GM21576 (cell line): ENCODE results near the gene MOGAT1.

Experiments used
- ATAC-seq: cut with Tn5 transposase; IDR thresholded peaks from one replicate; pipeline ENCODE4 v1.9.1; 2021; ENCODE audit warnings: mild to moderate bottlenecking, moderate library complexity; ENCODE audit not compliant: unreplicated experiment

The MOGAT1 gene, protein sequence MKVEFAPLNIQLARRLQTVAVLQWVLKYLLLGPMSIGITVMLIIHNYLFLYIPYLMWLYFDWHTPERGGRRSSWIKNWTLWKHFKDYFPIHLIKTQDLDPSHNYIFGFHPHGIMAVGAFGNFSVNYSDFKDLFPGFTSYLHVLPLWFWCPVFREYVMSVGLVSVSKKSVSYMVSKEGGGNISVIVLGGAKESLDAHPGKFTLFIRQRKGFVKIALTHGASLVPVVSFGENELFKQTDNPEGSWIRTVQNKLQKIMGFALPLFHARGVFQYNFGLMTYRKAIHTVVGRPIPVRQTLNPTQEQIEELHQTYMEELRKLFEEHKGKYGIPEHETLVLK

DNA sequence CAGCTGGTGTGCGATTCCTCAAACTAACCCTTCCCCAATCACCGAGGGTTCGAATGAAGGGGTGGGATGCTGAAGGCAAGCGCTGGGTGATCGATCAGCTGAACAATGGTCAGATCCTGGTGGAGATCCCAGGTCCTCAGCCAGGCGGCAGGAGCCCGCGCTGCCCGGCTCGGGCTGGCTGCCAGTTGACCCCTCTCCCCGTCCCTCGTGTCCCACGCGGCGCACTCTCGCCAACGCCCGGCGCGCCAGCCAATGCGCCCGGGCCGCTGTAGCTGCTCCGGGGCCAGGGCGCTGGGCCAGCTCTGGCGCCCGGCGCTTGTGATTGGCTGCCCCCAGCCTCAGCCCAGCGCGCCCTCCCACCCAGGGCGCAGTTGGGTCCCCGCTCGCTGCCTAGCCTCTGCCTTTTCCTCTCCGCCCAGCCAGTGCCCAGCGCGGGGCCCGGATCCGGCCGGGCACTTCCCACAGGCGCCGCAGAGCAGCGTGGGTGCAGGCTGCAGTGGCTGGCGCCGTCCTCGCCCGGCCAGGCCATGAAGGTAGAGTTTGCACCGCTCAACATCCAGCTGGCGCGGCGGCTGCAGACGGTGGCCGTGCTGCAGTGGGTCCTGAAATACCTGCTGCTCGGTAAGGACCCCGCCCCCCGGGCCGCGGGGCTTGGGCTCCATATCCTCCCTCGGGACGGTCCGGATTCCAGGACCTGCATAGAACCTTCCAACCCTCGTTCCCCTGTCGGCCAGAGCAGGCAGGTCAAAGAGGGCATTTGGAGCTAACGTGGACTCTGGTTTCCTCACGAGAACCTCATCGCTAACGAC is at the start of gene MOGAT1:
MOGAT1 (plus strand) TSS at position 400 of the 809 bp plus-strand sequence; CDS start at position 528, 128 bp downstream.
- no peak for ATAC-seq

DNA sequence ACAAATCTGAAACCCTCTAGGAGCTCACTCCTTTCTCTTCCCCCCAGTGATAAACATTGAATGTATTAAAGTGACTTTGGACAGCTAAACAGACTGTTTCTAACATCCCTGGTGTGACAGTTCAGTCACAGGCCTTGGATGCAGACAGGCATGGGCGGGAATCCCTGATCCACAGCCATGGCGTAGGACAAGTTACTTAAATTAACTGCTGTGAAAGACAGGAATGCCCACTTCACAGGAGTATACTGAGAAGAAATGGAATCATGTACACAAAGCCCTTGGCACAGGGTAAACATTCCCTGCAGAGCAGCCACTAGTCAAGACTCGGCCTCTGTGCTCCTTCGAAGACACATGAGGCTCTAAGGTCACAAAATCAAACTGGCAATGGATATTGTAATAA is 49.6 kb upstream of the MOGAT1 start:
- no peak for ATAC-seq

DNA sequence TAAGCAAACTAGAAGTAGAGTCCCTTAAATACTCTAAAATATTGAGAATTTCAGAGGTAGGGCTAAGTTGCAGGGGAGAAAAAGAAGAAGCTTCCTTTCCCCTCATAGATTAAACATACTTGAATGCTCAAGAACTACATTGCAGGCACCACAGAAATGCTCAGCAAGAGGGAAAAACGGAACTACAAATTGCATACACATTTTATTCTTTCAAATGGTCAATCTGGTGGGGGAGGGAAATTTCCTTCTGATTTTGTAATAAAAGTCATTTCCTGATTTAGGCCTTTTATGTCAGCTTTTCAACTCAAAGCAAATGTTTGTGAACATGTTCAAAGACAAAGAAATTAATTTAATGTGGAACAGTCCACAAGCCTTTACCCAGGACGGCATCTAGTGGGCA is 48.5 kb upstream of the MOGAT1 start:
- ATAC-seq = no peak

DNA sequence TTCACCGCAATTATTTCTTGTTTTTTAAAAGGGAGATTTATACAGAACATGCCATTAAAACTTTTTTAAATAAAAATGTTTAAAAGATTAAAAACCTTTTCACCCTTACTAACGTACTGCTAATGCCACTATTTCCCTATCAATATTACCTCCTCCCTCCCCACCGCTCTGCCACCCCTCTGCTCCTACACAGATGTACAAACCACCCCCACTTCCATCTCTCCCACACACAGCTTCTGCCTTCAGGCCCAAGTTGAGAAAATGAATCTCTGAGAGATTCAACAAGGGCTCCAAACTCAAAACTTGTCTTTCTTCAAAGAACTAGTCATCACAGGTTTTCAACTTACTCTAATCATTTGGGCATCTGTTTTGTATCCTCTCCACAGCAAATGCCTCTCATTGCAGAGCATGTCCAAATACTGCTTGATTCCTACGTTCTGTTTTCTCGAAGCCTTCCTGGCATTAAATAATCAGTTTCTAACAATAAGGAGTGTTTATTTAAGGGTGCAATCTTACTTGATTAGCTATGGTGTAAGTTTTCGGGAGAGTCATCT is 47.6 kb upstream of the MOGAT1 start:
- no peak for ATAC-seq

DNA sequence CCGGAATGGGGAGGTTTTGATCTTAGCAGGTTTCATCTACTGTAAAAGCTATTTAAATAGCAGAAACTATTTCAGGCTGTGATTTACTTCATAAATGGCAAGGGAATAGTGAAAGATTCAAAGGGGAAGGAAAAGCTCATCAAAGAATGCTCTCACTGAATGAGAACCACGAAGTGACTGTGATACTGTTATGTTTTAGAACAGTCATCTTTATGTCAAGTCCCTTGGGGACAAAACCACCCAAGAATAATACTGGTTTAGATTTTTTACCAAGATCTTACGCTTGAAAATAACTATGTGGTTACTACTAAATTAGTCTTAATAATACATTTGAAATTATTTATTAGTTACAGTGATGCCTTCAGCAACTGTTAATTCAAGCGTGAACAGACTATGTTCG is 43.7 kb upstream of the MOGAT1 start:
- no peak for ATAC-seq

DNA sequence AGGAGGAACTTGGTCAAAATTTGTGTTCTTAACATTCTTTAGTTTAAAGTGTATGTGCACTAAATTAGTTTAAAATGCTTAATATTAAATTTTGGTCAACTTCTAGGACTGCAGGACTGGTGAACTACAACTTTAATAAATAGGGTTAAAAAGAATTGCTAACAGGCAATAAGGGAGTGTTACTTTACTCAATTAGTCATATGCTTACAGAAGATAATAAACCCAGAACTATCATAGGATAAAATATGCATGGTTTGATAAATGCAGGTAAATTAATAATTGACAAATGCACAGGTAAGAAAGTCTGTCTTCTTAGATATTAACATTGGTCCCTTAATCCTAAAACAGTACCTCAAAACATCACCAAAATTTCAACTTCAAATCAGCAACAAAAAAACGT is 36.2 kb upstream of the MOGAT1 start:
- no peak for ATAC-seq

DNA sequence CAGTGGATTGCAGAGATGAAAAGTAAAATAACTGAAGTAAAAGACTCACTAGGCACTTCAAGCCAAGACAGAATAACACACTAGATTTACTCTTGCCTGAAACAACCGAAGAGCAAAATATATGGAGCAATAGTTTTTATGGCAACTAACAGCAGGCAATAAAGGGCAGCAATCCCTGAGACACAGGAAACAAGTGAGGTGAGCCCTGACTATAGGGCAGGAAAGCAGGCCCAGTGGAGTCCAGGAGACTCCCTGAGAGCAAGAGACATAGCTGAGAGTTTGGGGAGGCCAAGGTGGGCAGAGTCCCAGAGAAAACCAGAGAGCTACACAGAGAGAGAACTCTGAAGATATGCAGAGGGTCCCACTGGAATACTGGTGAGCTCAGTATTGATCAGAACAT is 34.4 kb upstream of the MOGAT1 start:
- ATAC-seq = no peak

DNA sequence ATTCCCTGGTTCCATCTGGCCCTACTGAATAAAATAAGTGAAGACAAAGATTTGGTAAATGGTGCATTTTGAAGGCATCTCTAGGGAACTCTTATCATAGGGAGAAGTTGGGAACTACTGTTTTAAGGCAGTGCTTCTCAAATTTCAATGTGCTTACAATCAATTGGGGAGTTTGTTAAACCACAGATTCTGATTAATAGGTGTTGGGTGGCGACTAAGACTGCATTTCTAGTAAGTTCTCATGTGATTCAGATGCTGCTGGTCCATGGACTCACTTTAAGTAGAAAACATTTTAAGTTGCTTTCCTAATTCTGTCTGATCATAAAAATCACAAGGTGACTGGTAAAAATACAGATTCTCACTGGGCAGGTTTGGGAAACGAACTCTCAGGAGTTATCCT is 30.1 kb upstream of the MOGAT1 start:
- ATAC-seq = no peak

DNA sequence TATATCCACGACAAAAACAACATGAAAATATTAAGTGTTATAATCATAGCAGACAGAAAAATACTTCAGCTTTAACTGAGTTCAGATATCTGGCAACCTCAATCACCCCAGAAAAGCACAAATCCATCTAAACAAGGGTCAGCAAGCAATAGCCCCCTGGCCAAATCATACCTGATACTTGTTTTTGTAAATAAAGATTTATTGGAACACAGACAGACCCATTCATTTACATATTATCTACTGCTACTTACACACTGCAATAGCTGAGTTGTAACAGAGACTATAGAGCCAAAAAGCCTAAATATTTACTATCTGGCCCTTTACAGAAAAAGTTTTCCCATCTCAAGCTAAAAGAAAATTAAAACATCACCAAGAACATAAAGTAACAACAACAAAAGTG is 28.3 kb upstream of the MOGAT1 start:
- no peak for ATAC-seq

DNA sequence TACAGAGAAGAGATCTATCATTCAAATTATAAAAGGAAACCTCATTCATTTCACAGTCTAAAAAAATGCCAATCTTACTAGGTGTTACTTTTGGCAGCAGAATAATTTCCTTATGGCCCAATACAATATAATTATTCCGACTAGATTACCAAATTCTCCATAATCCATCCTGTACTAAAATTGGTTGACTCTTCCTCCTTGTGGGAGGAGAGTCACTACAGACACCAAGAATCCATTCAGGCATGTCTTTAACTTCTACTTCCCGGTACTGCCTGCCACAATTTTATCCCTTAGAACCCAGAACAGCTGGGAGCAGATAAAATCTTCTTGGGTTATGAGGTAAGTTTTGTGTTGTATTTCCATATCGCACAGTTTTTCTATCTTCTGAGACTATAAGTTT is 25.4 kb upstream of the MOGAT1 start:
- ATAC-seq = no peak

DNA sequence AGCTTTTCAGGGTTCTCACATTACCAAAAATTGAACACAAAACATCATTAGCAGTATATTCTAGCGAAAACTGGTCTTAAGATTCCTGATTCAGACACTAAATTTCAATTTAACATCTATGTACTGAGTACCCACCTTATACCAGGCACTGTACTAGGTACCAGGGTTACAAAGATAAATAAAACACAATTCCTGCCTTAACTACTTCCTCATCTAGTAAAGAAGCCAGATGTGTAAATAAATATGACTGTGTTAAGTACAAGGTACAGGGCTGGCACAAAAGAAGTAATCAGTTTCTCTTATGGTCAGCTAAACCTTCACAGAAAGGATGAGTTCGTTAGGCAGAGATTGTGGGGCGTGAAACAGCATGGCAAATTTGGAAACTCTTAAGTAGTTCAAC is 21.7 kb upstream of the MOGAT1 start:
- no peak for ATAC-seq

DNA sequence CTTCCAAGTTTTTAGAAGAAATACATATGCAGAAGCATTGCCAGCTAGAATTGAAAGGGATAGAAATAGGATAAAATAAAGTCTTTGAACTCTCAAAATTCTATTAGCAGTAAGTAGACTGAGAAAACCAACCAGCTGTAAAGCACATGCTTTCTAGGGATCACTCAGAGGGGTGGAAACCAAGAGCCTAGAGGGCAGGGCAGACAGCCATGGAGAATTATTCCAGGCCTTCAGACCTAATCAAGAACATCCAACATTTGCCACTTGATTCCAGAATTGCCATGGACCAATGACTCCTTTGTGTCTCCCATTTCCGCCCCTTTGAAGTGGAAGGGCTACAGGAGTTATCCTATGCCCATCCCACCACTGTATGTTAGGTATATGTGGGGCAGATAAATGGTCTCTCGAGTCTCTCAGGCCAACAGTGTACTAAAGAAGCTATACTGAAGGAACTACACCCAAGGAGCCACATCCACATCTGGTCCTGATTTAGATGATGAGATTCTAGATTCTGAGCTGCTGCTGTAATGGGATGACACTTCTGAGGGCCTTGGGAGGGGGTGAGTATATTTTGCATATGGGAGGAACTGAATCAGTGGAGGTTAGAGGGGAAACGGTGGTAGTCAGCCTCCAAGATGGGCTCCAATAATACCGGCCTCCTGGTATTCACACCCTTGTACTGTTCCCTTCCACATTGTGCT is 19.6 kb upstream of the MOGAT1 start:
- no peak for ATAC-seq

DNA sequence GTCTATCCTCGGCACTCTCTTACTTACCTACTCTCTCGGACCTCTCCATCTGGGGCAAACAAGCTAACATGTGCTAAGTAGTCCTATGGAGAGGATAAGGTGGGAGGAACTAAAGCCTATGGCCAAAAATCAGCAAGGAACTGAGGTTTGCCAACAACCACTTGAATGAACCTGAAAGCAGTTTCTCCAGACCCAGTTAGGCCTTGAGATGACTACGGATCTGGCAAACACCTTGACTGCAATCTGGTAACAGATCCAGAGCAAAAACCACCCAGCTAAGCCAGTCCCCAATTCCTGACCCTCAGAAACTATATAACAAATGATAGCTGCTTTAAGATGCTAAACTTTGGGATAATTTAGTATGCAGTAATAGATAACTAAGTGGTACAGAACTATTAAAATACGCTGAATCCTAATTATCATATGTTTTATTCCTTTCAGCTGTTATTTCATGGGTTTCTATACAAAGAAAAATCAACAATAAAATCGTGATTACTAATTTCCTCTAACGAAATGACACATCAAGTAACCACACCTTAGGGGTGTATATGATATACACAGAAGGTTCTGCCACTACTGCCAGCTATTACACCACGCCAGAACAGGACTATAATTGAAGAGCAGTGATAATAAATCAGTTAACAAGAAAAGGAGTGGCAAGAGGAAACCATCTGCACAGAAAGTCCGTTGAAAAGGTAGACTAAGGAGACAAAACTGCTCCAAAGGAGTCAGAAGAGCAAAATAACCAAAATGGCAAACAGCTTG is 18.8 kb upstream of the MOGAT1 start:
- ATAC-seq = no peak

DNA sequence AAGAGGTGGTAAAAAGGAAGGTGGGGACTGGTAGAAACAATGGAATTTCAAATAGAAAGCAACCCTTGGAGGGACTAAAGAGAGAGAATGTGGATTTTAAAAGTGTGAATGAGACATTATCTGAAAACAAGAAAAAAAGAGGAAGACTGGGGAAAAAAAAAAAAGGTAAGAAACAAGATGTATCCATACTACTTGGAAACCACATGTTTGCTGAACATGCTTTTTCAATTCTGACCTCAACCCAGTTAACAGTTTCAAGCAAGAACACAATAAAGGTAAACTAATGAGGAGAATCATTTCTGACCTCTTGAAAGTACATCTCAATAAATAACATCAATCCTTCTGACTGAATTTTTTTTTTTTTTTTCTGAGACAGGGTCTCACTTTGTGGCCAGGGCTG is 18.2 kb upstream of the MOGAT1 start:
- no peak for ATAC-seq

DNA sequence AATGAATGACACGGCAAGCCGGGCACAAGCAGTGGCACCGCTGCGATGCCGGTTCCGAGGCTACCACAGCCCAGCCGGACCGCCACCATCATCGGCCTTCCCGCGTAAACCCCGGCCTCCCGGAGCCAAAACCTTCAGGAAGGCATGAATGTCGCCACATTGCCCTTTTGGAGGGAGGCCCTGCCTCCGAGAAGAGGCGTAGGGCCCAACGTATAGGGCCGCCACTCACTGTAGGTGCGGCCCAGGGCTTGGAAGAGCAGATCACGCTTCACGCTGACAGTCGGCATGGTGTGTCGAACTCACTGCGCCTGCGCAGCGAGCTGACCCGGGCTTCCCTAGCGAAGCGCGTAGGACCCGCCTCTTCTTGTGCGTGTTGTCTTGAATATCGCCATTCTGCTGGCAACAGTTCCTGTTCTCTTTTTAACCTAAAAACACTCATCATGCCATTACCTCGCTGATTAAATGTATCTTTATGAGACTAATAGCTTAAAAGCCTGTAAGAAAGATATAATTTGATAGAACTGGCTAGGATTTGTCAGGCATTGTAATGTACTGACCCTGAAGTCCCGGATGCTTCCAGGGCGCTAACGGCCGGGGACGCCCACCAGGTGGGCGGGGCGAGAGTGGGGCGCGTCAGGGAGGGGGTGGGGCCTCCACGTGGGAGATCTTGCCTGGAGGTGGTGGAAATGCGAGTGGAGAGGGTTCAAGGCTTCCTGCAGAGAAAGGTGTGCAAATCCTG is 15.5 kb upstream of the MOGAT1 start, which contains the start of gene FARSB:
FARSB (minus strand) TSS at position 306 of the 739 bp plus-strand sequence; CDS start at position 287, 19 bp downstream.
- peak; percentile 89 for ATAC-seq

DNA sequence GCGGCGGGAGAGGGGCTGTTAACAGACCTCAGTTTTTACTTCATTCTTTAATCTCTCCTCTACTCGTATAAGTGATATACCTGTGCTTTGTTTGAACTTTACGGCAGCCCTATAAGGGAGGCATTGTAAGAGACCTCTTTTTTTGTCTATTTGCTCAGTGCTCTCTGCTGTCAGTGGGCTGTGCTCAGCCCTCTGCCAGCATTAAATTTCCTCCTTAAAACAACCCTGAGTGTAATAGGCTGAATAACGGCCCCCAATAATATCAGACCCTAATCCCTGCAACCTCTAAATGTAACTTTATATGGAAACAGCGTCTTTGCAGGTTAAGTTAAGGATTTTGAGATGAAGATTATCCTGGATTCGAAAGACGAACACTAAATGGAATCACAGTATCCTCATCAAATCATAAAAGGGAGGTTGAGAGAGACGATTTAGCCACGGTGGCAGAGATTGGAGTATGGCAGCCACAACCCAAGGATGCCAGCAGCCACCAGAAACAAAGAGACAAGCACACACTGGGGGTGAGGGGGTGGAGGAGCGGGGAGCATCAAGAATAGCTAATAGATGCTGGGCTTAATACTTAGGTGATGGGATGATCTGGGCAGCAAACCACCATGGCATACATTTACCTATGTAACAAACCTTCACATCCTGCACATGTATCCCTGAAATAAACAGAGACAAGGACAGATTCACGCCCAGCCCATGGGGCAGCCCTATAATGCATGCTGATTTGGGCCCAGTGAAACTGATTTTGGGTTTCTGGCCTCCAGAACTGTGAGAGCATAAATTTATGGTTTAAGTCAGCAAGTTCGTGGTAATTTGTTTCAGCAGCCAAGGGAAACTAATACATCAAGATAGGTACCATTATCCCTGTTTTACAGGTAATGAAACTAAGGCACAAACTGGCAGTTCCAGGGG is 14.7 kb upstream of the MOGAT1 start:
- ATAC-seq = peak; percentile 20

DNA sequence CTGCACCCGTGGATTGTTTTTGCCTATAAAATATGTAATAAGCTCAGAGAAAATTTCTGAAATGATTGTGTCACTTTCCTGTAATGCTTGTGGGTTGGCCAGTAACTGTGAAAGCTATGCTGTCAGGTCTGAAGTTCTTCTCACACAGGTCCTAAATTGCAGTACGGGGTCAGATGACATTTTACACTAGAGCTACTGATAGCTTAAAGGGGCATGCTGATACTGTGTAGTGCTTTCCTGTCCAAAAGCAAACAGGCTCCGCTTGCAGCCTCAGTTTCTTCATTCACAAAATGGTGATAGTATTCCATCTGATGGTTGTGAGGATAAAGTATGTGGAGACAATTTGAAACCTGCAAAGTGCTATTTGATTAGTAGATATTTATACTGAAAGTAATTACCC is 8.0 kb upstream of the MOGAT1 start:
- no peak for ATAC-seq

DNA sequence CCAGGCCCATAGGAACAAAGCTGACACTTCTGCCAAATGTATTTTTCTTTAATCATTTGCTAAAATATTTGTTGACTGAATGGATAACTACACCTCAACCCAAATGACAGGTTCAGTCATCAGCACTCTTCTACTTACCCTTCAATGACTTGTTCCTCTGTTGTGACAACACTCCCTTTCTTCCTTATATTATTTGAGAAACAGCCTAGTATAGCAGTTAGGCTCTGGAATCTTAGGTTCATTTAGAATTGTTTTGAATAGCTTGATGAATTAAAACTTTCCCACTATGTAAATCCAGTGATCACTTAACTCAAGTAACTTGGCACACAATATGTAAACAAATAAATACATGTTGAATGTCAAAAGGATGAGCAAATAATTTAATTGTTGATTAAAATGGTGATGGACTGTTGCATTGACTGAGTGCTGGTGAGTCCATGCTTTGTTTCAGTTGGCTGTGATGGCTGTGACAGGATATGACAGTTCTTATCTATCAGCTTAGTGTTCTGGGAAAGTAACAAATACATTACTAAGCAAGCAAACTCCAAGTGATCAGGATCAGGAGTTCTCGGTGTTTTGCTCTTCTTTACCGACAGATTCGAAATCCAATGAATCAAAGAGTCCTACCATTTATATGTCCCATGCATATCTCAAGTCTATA is 2.8 kb upstream of the MOGAT1 start:
- ATAC-seq = no peak
